ENCODE data around the gene B4GALT4.
"Not testable (repeated sequence)": the region's sequence is repeated elsewhere in the genome, so short reads cannot be mapped to it uniquely, and the experiment has no call there.

B4GALT4 gene

DNA sequence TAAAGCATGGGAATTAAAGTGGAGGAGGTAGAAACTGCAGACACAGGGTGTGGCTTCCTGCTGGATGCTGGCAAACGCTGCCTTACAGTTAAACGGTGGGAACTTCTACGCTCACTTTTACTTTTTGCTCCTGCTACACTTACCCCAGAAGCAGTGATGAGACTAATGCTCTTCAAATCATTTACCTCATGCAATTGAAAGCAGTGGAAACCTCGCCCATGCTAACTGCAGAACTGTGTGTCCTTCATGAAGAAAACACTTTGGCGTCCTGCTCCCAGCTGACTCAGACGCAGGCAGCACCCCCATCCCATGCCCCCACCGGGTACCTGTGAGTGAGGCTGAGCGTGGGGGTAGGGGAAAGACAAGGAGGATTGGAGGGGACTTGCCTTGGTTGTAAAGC lies 35.5 kb downstream of the B4GALT4 start:
- DNase-seq (ENCODE audit: low read depth in 2 of 2), result no peak

DNA sequence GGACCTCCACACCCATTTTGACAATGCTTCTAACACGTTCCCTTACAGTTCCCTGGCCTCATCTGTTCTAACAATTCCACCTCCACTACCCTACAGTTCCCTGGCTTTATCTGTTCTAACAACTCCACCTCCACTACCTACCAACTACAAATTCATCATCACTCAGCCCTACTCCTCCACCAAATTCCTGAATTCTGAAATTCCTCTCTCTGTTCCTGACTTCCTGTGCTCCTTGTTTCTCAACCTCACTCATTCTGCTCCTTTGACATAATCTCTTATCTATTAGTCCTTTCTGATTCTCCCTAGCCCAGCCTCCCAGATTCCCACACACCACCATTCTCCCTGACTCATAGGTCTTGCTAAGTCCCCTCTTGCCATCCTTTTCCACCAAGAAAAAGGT lies 44.8 kb downstream of the B4GALT4 start:
- no peak for DNase-seq (ENCODE audit: low read depth in 2 of 2)

DNA sequence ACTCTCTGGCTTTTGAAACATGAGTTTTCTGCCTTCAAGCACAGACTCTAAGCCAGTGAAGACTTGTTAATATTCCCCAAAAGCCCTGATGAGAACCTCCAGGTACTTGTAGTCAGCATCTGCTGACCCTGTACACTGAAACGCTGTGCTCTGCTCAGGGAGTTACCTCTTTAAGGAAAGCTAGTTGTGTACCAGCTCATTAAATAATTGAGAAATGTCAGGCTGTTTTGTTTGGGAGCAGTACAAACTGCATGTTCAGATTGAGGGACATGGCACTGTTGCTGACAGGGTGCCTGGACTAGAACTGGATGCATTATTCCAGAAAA lies 45.6 kb downstream of the B4GALT4 start:
- no peak for DNase-seq (ENCODE audit: low read depth in 2 of 2)

DNA sequence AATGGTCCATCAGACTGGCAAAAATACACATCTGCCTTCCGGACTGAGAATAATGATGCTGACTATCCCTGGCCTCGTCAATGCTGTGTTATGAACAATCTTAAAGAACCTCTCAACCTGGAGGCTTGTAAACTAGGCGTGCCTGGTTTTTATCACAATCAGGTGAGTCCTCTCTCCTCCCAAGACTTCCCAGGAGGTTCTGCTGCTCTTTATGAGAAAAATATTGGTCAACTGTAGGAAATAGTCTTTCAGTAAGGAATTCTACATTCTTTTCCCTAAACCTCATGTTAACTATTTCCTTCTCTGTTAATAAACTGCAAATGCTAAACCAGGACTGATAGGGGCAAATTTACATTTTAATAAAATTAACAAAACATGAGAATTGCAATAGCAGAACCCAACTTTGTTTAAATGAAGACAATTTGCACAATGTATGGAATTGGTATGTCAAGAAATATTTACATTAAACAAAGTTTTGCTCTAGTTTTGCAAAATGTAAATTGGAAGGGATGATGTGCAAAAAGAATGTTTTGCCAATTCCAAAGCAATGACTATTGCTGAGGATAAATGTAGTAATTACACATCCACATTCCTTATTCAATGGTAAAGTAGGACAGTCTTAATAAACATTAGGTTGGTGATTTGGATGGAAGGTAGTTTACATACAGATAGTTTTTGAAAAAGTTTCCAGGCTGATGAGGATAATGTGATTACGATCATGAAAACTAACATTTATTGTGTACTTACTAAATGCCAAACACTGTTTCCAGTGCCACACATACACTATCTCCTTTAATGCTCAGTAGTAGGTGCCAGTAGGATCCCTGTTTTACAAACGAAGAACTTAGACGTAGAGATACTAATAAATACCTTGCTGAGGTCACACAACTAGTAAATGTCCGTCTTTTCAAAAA lies 46.2 kb downstream of the B4GALT4 start:
- no peak for DNase-seq (ENCODE audit: low read depth in 2 of 2)

DNA sequence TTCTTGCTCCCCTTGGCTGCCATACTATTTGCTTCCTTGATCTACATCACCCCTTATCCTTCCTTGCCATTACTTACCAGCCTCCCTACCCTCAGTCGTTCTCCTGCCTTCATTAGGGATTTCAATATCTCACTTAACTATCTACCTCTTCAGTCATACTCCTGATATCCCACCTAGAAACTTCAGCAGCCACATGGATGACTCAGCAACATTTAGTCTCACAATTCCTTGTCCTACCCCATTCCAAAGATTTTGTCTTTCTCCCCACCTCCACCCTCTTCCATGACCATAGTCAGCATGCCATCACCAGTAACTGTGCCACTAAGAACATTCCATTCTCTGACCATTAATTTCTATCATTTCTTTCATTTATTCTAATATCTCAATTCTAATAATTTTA lies 48.9 kb downstream of the B4GALT4 start:
- DNase-seq (ENCODE audit: low read depth in 2 of 2), result no peak

DNA sequence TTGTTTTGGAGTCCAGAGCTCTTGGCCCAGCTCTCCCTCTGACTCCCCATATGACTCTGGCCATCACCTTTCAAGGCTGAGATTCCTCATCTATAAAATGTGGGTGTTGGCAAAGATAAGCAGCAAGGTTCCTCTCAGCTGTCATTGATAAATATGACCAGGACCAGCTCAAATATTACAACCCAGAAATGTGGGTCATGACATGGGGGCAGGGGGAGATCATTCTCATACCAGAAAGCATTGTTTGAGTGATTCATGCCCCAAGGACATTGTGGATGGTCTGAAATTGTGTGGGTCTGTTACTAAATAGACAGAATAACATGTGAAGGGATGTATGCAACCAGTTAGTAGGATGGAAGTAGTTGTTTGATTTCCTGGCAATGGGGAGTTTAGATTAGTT lies 53.4 kb downstream of the B4GALT4 start:
- DNase-seq (ENCODE audit: low read depth in 2 of 2), result no peak

DNA sequence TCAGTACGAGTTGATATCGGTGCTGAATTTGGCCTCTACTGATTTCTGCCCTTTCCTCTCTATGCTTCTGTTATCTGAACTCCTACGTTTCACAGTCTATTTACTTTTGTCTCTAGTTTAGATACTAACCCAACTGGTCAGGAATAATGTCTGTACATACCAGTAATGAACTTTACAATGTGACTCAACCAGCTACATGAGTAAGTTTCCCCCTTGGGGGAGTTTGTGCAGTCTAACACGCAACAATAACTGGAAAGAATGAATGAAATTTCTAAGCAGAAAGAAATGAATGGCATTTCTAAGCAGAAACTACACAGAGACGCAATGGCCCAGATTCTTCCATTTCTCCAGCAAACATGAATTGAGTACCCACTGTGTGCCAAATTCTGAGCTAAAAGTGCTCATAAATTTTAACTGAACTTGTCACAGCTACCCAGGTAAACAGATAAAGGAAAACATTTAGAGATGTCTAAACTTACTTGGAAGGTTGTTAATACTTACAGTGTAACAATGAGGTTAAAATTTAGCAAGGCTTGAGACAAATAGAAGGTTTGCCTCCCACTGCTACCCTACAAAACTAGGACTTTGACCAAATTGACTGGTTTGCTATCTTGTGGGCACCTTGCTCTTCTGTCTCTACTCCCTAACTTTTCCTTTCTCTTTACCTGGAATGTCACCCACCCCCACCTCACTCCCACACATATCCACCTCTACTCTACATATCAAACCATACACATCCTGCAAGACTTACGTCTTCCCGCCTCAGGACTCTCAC lies 55.7 kb downstream of the B4GALT4 start:
- DNase-seq (ENCODE audit: low read depth in 2 of 2), result no peak

DNA sequence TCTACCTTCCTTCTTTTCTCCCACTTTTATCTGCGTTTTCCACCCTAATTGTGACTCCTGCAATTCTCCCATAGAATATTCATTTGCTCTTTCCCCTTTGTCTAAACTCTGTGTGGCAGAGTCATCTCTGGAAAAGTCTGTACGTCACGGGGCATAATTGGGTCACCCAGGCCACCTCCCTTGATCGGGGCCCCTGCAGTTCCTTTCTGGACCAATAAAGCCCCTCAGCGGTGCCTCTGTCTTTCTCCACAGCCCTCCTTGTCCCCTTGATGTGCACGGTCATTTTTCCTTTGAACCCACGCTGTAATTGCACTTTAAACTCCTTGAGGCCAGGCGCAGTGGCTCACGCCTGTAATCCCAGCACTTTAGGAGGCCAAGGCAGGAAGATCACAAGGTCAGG lies 56.6 kb downstream of the B4GALT4 start:
- no peak for DNase-seq (ENCODE audit: low read depth in 2 of 2)

DNA sequence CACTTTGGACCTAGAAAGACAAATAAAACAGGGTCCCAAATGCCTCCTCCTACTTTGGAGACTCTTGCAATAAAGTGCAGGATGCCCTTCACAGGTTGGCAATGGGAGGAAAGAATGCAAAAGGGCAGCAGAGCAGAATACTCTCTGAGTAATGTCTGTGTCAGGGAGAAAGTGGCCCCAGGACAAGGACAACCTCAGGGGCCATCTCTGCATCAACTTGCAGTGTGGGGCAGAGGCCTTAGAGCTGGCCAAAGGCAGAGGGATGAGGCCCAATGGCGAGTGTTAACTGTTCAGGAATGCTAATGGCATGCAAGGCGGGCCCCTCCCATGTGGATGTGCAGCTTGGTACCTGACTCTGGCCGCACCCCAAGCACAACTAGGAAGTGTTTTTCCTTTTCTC lies 58.9 kb downstream of the B4GALT4 start:
- no peak for DNase-seq (ENCODE audit: low read depth in 2 of 2)

DNA sequence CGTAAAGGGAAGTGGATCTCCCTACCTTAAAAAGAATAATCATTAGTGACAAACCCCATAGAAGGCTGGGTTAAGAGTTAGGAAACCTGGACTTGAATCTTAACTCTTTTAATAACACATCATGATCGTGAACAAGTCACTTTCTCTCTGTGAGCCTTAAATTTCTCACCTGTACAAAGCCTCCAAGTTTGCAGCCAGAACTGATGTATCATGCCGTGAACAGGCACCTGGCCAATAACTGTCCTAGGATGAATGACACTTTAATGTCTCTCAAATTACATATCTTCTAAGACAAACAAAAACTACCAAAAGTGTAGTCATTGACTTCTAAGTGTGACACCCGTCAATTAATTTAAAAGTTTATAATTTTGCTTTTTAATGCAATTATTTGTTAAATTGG lies 63.4 kb downstream of the B4GALT4 start:
- no peak for DNase-seq (ENCODE audit: low read depth in 2 of 2)

DNA sequence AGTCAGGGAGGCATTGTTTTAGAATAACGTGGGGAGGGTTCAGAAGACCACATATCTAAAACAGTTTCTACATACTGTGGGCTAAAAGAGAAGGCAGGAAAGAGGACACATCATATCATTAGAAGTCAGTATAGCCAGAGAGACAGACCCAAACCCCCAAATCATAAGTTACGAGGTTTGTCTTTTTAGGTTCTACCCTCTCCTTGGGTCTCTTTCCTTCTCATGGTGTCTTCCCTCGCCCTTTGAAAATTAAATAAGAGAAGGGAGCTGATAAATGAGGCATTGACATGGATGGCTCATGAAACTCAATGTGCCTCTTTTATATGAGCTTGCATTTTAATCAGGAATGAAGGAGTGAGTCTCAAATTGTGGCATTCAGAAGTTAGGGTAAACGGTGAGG lies 63.9 kb downstream of the B4GALT4 start:
- no peak for DNase-seq (ENCODE audit: low read depth in 2 of 2)

DNA sequence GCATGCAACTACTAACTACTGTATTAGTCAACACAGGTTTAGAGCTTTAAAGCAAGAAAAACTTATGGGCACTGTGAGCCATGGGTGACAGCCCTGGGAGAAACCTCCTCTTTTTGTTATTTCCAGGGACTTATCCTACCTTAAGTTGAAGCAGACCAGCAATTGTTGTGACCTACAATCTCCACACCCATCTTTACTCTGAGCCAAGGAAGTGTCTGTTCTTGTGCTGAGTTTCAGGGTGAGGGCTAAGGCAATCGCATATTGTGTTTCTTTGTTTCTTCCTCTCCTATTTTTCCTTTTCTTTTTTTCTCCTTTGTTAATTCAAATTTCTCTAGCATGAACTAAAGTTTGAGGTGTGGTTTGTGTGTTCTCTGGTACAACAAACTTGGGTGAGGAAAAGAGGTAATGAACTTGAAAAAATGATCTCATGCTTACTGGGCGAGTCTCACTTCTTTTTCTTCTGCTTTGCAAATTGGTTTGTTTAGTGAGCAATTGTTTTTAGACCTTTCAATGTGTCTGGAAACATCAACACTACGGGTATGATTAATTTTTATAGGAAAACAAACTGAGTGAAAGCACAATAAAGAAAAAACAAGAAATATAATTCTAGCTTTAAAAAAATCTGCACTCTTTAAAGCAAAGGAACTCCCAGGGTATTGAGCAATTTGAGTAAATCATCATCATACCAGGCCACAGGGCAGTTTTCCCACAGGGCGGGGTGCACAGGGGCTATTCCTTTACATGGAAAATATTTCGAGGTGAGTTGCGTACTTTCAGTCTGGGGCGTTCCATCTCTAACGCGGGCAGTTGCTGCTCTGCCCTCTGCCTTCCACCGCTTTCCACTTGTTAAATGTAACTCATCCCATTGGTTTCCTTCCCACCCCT lies 64.6 kb downstream of the B4GALT4 start:
- no peak for DNase-seq (ENCODE audit: low read depth in 2 of 2)

DNA sequence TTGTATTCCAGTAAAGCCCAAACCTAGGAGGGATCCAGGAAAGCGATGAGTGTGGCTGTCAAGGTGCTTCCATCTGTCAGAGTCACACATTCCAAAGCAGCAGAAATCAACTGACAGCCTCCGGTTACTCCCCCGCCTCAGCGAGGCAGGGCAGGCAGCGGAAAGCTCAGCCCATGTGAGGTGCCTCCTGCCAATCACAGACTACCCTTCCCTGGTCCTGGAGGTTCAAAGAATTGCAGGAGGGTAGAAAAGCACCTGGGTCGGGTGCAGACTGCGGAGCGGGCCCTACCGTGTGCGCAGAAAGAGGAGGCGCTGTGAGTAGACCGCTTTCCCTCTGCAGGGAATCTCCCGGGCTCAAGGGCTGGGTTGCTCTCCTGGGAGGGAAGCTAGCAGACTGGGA lies 67.4 kb downstream of the B4GALT4 start, which contains the start of gene UPK1B:
Gene UPK1B (plus strand): TSS at position 274 of the 400 bp plus-strand sequence. CDS start 13,144 bp downstream, outside the sequence.
- DNase-seq (ENCODE audit: low read depth in 2 of 2), result no peak

DNA sequence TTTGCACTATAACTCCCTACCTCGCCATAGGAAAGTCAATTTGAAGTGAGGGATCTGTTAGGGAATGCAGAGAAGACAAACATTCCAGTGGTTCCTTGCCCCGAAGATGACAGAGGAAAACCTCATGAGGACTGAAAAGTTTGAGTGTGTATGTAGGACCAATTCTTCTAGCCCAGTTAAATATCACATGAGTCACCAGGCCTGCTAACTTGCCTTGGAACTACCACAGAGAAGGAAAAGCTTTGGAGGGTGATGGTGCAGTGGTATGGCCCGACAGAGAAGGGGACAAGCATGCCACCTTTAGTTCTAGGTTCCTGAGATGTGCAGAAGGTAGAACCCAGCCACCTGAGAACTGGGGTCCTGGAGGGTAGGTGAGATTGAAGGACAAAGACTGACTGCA lies 69.9 kb downstream of the B4GALT4 start:
- no peak for DNase-seq (ENCODE audit: low read depth in 2 of 2)

DNA sequence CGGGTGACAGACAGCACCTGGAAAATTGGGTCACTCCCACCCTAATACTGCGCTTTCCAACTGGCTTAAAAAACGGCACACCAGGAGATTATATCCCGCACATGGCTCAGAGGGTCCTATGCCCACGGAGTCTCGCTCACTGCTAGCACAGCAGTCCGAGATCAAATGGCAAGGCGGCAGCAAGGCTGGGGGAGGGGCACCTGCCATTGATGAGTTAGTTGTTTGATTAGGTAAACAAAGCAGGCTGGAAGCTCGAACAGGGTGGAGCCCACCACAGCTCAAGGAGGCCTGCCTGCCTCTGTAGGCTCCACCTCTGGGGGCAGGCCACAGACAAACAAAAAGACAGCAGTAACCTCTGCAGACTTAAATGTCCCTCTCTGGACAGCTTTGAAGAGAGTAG lies 75.9 kb downstream of the B4GALT4 start:
- not testable (repeated sequence) for DNase-seq (ENCODE audit: low read depth in 2 of 2)
